ENCODE results near the gene UBE4B. TPM values are rescaled to one million over a fixed set of nuclear protein-coding genes. Genes with fewer than 3 reads are reported as not detected.

UBE4B gene
- total and polyA plus RNA-seq, 9 donors, result 27.3 to 45.1 (median 41.4) TPM

DNA sequence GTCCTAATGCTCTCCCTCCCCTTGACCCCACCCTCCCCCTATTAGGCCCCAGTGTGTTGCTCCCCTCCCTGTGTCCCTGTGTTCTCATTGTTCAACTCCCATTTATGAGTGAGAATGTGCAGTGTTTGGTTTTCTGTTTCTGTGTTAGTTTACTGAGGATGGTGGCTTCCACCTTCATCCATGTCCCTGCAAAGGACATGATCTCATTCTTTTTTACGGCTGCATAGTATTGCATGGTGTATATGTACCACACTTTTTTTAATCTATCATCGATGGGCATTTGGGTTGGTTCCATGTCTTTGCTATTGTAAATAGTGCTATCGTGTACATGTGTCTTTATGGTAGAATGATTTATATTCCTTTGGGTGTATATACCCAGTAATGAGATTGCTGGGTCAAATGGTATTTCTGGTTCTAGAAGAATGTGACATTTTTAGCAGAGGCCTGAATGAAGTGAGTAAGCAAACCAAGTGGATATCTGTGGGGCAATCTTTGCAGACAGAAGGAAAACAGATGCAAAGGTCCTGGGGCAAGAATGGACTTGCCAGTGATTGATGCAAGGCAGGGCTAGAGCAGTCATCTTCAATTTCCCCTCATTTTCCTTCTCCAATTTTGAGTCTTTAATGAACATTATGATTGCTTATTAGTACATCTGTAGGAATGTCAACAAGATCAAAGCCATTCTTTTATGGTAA lies 50.2 kb downstream of the UBE4B start:
- Histone ChIP-seq H3K9me3 (replicated peaks; ENCODE audit: control insufficient read depth, low read depth, low read length) (no peaks in the 10 kb centered on the region), H3K27me3 (ENCODE audit: control insufficient read depth, insufficient read depth, low read length) (no peaks in the 10 kb centered on the region), H3K27ac (ENCODE audit: low read length) (no peak overlapping the region), H3K36me3 (ENCODE audit: control insufficient read depth, insufficient read depth, low read length) (peaks cover 7% of the 10 kb centered on the region), H3K4me1 (ENCODE audit: control insufficient read depth, insufficient read depth, low read length) (no peaks in the 10 kb centered on the region), H3K4me3 (ENCODE audit: low read length) (no peak overlapping the region)
- WGBS (ENCODE audit: insufficient coverage), result 100% methylated on average over 1 of the region's 3 CpGs
- DNase-seq, result no peak

DNA sequence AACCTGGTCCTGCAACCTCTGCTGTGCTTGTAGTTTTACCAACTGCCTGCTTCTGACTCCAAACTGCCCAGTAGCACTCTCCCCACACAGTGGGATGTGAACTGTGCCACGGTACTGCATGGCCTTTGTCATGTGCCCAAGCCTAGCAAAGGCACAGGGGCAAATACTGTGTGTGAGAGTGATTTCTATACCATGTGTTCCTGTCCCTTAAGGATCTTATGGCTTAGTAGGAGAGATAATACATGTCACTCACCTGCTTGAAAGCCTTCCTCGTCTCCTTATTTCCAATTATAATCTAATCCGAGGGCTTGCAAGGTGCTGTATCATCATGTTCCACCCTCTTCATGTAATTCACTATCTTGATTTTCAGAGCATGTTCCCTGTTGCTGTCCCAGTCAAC lies 51.3 kb downstream of the UBE4B start:
- Histone ChIP-seq H3K9me3 (replicated peaks; ENCODE audit: control insufficient read depth, low read depth, low read length) (no peaks in the 10 kb centered on the region), H3K4me1 (ENCODE audit: control insufficient read depth, insufficient read depth, low read length) (no peaks in the 10 kb centered on the region), H3K27ac (ENCODE audit: low read length) (no peak overlapping the region), H3K4me3 (ENCODE audit: low read length) (no peak overlapping the region), H3K36me3 (ENCODE audit: control insufficient read depth, insufficient read depth, low read length) (peaks cover 3% of the 10 kb centered on the region), H3K27me3 (ENCODE audit: control insufficient read depth, insufficient read depth, low read length) (no peaks in the 10 kb centered on the region)
- no peak for DNase-seq
- 92% methylated on average over 2 of the region's 3 CpGs for WGBS (ENCODE audit: insufficient coverage)

- H3K9me3 ChIP-seq (replicated peaks; ENCODE audit: control insufficient read depth, low read depth, low read length), result no peaks in the 10 kb centered on the region
- no peaks in the 10 kb centered on the region for H3K4me1 ChIP-seq (ENCODE audit: control insufficient read depth, insufficient read depth, low read length)
- H3K27ac ChIP-seq (ENCODE audit: low read length), result no peak overlapping the region
- H3K27me3 ChIP-seq (ENCODE audit: control insufficient read depth, insufficient read depth, low read length), result no peaks in the 10 kb centered on the region
- DNase-seq, result no peak
- H3K4me3 ChIP-seq (ENCODE audit: low read length), result no peak overlapping the region
- WGBS (ENCODE audit: insufficient coverage), result 75% methylated on average over 3 of the region's 5 CpGs
- peaks cover 3% of the 10 kb centered on the region for H3K36me3 ChIP-seq (ENCODE audit: control insufficient read depth, insufficient read depth, low read length)
Observed at GRCh38 chr1:10085076-10085475, 52.3 kb downstream of the UBE4B start.

GRCh38 chr1:10087210-10087609 lies 54.5 kb downstream of the UBE4B start:
- Histone ChIP-seq H3K27ac (ENCODE audit: low read length) (no peak overlapping the region), H3K36me3 (ENCODE audit: control insufficient read depth, insufficient read depth, low read length) (no peaks in the 10 kb centered on the region), H3K4me1 (ENCODE audit: control insufficient read depth, insufficient read depth, low read length) (no peaks in the 10 kb centered on the region), H3K4me3 (ENCODE audit: low read length) (no peak overlapping the region), H3K27me3 (ENCODE audit: control insufficient read depth, insufficient read depth, low read length) (no peaks in the 10 kb centered on the region), H3K9me3 (replicated peaks; ENCODE audit: control insufficient read depth, low read depth, low read length) (no peaks in the 10 kb centered on the region)
- DNase-seq, result no peak

- Histone ChIP-seq H3K36me3 (ENCODE audit: control insufficient read depth, insufficient read depth, low read length) (peaks cover 35% of the 10 kb centered on the region), H3K27me3 (ENCODE audit: control insufficient read depth, insufficient read depth, low read length) (no peaks in the 10 kb centered on the region), H3K9me3 (replicated peaks; ENCODE audit: control insufficient read depth, low read depth, low read length) (no peaks in the 10 kb centered on the region), H3K4me1 (ENCODE audit: control insufficient read depth, insufficient read depth, low read length) (no peaks in the 10 kb centered on the region), H3K4me3 (ENCODE audit: low read length) (no peak overlapping the region), H3K27ac (ENCODE audit: low read length) (no peak overlapping the region)
- no peak for DNase-seq
Observed at GRCh38 chr1:10101929-10102328, 69.2 kb downstream of the UBE4B start.

DNA sequence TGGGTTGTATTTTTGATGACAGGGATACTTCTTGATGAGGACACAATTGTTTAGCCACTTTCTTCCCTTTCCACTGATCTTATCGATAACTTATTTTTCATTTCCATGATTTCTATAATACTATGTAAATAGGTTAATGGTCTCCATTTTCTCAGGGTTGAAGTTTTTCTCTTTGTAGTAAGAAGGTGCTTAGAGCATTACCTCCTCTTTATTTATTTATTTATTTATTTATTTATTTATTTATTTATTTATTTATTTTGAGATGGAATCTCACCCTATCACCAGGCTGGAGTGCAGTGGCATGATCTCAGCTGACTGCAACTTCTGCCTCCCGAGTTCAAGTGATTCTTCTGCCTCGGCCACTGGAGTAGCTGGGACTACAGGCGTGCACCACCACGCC lies 70.4 kb downstream of the UBE4B start:
- peaks cover 39% of the 10 kb centered on the region for H3K36me3 ChIP-seq (ENCODE audit: control insufficient read depth, insufficient read depth, low read length)

DNA sequence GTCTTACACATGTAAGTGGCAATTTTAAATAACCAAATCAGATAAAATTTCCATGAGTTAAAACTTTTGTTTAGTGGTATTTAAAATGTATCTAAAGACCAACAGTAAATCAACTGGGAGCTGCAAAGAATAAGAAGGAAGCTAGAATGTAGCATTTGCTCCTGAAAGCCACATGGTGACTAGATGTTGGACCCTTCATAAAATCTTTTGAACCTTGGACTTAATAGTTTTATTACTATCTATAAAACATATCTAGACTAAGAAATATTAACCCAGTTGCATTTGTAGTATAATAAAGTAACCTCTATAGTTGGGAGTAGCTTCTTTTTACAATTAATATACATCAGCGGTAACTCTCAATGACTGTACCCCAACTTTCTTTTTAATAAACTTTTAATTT lies 72.1 kb downstream of the UBE4B start:
- Histone ChIP-seq H3K4me3 (ENCODE audit: low read length) (no peak overlapping the region), H3K9me3 (replicated peaks; ENCODE audit: control insufficient read depth, low read depth, low read length) (no peaks in the 10 kb centered on the region), H3K27ac (ENCODE audit: low read length) (no peak overlapping the region), H3K27me3 (ENCODE audit: control insufficient read depth, insufficient read depth, low read length) (no peaks in the 10 kb centered on the region), H3K36me3 (ENCODE audit: control insufficient read depth, insufficient read depth, low read length) (peaks cover 37% of the 10 kb centered on the region), H3K4me1 (ENCODE audit: control insufficient read depth, insufficient read depth, low read length) (peaks cover 4% of the 10 kb centered on the region)
- WGBS (ENCODE audit: insufficient coverage), result no CpG with 5 or more reads among the region's 1 CpG
- DNase-seq, result no peak

More for the DNA sequence above, 70.4 kb downstream of the UBE4B start:
- H3K9me3 ChIP-seq (replicated peaks; ENCODE audit: control insufficient read depth, low read depth, low read length), result no peaks in the 10 kb centered on the region
- no peak overlapping the region for H3K4me3 ChIP-seq (ENCODE audit: low read length)
- no peak for DNase-seq
- no CpG with 5 or more reads among the region's 5 CpGs for WGBS (ENCODE audit: insufficient coverage)
- H3K4me1 ChIP-seq (ENCODE audit: control insufficient read depth, insufficient read depth, low read length), result peaks cover 3% of the 10 kb centered on the region
- no peaks in the 10 kb centered on the region for H3K27me3 ChIP-seq (ENCODE audit: control insufficient read depth, insufficient read depth, low read length)
- H3K27ac ChIP-seq (ENCODE audit: low read length), result no peak overlapping the region

DNA sequence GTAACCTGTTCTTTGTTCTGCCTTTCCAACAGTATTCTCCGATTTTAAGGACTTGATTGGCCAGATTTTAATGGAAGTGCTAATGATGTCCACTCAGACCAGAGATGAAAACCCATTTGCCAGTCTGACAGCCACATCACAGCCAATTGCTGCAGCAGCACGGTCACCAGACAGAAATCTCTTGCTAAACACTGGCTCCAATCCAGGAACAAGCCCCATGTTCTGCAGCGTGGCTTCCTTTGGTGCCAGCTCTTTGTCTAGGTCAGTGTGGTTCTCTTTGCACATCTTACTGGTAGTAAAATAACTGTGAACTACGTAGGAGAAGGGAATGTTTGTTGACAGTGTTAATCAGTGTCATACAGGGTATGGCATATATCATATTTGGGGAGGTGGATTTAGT lies 72.7 kb downstream of the UBE4B start:
- Histone ChIP-seq H3K27me3 (ENCODE audit: control insufficient read depth, insufficient read depth, low read length) (no peaks in the 10 kb centered on the region), H3K9me3 (replicated peaks; ENCODE audit: control insufficient read depth, low read depth, low read length) (no peaks in the 10 kb centered on the region), H3K4me3 (ENCODE audit: low read length) (no peak overlapping the region), H3K27ac (ENCODE audit: low read length) (no peak overlapping the region), H3K36me3 (ENCODE audit: control insufficient read depth, insufficient read depth, low read length) (peaks cover 37% of the 10 kb centered on the region), H3K4me1 (ENCODE audit: control insufficient read depth, insufficient read depth, low read length) (peaks cover 4% of the 10 kb centered on the region)
- DNase-seq, result no peak
- WGBS (ENCODE audit: insufficient coverage), result 100% methylated on average over 2 of the region's 4 CpGs

GRCh38 chr1:10106241-10106640 lies 73.5 kb downstream of the UBE4B start:
- Histone ChIP-seq H3K9me3 (replicated peaks; ENCODE audit: control insufficient read depth, low read depth, low read length) (no peaks in the 10 kb centered on the region), H3K4me1 (ENCODE audit: control insufficient read depth, insufficient read depth, low read length) (peaks cover 4% of the 10 kb centered on the region), H3K27me3 (ENCODE audit: control insufficient read depth, insufficient read depth, low read length) (no peaks in the 10 kb centered on the region), H3K36me3 (ENCODE audit: control insufficient read depth, insufficient read depth, low read length) (peaks cover 39% of the 10 kb centered on the region), H3K4me3 (ENCODE audit: low read length) (no peak overlapping the region), H3K27ac (ENCODE audit: low read length) (no peak overlapping the region)
- no peak for DNase-seq
- 97% methylated on average over 13 of the region's 17 CpGs for WGBS (ENCODE audit: insufficient coverage)

DNA sequence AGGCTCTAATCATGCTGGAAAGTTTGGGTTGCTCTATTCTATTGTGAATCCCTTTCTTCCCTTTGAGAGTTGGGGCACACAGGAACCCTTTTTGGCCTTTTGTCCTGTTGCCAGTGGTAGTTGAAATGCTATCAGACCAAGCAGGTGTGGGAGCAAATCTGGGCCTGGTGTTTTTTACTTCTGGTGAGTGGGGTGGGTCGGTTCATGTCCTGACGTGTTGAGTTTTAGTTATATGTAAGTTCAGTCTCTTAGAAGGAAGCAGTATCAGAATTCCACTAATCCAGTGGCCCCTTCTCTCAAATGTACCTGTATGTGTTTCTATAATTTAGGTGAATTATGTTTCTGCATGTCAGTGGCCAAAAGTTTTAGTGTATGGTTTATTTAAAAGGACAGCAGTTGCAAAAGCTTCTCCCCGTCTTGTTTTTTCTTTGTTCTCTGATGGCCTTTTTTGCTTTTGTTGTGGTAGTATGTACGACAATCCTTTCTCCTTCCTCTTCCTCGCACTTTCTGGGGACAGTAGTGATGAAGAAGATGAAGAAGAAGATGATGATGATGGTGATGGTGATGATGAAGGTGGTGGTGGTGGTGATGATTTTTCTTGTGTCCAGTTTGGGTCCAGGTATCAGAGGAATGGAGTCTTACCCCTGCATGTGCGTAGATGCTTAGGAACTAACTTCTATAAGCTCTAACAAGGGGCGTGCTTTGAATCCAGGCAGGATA lies 74.2 kb downstream of the UBE4B start:
- Histone ChIP-seq H3K27me3 (ENCODE audit: control insufficient read depth, insufficient read depth, low read length) (no peaks in the 10 kb centered on the region), H3K4me3 (ENCODE audit: low read length) (no peak overlapping the region), H3K27ac (ENCODE audit: low read length) (no peak overlapping the region), H3K36me3 (ENCODE audit: control insufficient read depth, insufficient read depth, low read length) (peaks cover 40% of the 10 kb centered on the region), H3K9me3 (replicated peaks; ENCODE audit: control insufficient read depth, low read depth, low read length) (no peaks in the 10 kb centered on the region), H3K4me1 (ENCODE audit: control insufficient read depth, insufficient read depth, low read length) (peaks cover 4% of the 10 kb centered on the region)
- no CpG with 5 or more reads among the region's 7 CpGs for WGBS (ENCODE audit: insufficient coverage)
- DNase-seq, result no peak
